Mucosa of descending colon (tissue), 3 donors: ENCODE data around the gene GUCA1A. TPM values are rescaled to one million over a fixed set of nuclear protein-coding genes. Genes with fewer than 3 reads are reported as not detected.

ENCODE experiments used
- ATAC-seq: fragments of 200-7000 bp; cut with Tn5 transposase; one replicate; pipeline ENCODE4 v1.9.1; 2020; ENCODE audit warnings: mild to moderate bottlenecking, moderate library complexity
- DNase-seq, 3 donors: peaks; one replicate each; pipeline ENCODE4 v3.0.0-alpha.2; 2020
- H3K36me3 ChIP-seq: fragments of 200-600 bp; one replicate; pipeline ENCODE4 v1.8.0; 2021; ENCODE audit warnings: low read depth, mild to moderate bottlenecking
- H3K4me1 ChIP-seq: fragments of 200-600 bp; one replicate; pipeline ENCODE4 v1.8.0; 2021; ENCODE audit warnings: low read depth, mild to moderate bottlenecking
- H3K4me3 ChIP-seq: fragments of 200-600 bp; one replicate; pipeline ENCODE4 v1.8.0; 2021; ENCODE audit warnings: mild to moderate bottlenecking
- H3K9me3 ChIP-seq: fragments of 200-600 bp; one replicate; pipeline ENCODE4 v1.8.0; 2021; ENCODE audit warnings: mild to moderate bottlenecking
- intact Hi-C, 2 donors: fragments of 100-400 bp; cut with DNase I in 1 of 2; cut with micrococcal nuclease in 1 of 2; formaldehyde crosslinking; loops; one replicate each; pipeline versions ENCODE4 v1.11.0 to v1.11.1; 2022; cut with DNase I, micrococcal nuclease
- total RNA-seq, 3 donors: library from RNA; stranded (reverse); fragmentation: NEBNext Ultra II Directional in 2 of 3; extraction: Animal tissue kit (Norgen Biotek cat#: 25700) in 2 of 3; gene quantifications; one replicate each; pipeline versions ENCODE4 v1.2.1 to v1.2.4, GENCODE V29; 2021 to 2023
- TF ChIP-seq, protein P1 (sequence below): fragments of 200-600 bp; IDR thresholded peaks from one replicate; pipeline ENCODE4 v1.8.0; 2022; ENCODE audit warnings: antibody characterized with exemption, mild to moderate bottlenecking
- donor health status: DM: no; HTN: no; CAD: no; lungs with moderate emphysema.
- donor health status: DM: no; HTN: no; CAD: no.
- donor health status: DM: no; HTN: yes; CAD: no.

The GUCA1A gene
- total RNA-seq, 3 donors from 2014 or later, result not detected

DNA sequence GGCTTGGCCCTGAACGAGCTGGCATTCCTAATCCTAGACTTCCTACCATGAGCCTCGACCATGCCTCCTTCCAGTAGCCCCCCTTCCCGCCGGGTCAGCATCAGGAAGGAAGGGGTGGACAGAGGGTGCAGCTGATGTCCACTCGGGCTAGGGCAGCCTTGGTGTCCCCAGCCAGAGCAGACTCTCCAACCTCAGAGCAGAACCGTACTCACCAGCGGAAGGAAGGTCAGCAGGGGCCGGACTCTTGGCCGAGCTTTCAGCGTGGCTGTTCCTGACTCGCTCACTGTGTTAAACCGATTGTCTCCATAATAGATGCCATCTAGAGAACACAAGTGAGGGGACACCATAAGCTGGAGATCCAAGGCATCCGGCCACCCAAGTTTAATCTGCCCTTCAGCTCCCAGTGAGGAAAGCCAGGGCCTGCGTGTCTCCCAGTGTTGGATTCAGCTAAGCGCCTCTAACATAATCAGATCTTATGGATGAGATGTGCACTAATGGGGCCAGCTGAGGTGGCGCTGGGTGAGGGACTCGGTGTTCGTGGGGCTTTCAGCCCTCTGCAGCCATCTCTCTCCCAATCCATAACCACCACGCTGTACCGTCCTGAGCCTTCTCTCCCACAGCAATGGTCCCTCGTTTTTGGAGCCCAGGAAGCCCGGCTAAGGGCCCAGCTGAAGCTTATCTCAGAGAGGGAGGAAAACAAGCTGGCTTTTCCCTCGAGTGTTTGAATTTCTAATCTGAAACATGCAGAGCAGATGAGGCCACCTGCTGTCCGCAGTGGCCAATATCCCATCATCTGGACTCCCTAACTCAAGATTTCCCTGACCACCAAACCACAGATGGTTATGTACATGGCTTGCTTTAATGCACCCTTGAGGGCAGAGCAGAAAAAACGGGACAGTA, 44.5 kb upstream of the GUCA1A start:
- H3K36me3 ChIP-seq, result no peaks in the 10 kb centered on the region
- TF ChIP-seq, protein P1, sequence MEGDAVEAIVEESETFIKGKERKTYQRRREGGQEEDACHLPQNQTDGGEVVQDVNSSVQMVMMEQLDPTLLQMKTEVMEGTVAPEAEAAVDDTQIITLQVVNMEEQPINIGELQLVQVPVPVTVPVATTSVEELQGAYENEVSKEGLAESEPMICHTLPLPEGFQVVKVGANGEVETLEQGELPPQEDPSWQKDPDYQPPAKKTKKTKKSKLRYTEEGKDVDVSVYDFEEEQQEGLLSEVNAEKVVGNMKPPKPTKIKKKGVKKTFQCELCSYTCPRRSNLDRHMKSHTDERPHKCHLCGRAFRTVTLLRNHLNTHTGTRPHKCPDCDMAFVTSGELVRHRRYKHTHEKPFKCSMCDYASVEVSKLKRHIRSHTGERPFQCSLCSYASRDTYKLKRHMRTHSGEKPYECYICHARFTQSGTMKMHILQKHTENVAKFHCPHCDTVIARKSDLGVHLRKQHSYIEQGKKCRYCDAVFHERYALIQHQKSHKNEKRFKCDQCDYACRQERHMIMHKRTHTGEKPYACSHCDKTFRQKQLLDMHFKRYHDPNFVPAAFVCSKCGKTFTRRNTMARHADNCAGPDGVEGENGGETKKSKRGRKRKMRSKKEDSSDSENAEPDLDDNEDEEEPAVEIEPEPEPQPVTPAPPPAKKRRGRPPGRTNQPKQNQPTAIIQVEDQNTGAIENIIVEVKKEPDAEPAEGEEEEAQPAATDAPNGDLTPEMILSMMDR, result no peak
- H3K9me3 ChIP-seq, result no peaks in the 10 kb centered on the region
- intact Hi-C loops, result no loop called here
- H3K4me3 ChIP-seq, result no peak overlapping the region
- no peaks in the 10 kb centered on the region for H3K4me1 ChIP-seq
- no peak for ATAC-seq
- no peak for DNase-seq

DNA sequence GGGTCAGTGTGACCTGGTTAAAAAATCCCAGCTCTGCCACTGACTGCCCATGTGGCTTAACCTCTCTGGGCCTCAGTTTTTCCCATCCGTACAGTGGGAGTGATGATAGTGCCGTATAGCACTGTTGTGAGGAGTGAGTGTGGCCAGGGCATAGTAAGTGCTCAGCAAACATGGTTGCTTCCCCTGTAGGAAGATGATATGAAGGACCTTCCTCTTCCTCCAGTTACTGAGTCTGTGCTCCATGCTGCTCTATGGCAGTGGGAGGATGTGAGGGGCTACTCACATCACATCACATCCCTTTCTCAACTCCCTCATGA, 43.8 kb upstream of the GUCA1A start:
- intact Hi-C loops, result no loop called here
- Histone ChIP-seq H3K9me3 (no peaks in the 10 kb centered on the region), H3K4me1 (no peaks in the 10 kb centered on the region), H3K4me3 (no peak overlapping the region), H3K36me3 (no peaks in the 10 kb centered on the region)
- DNase-seq (no peak), ATAC-seq (no peak)
- TF ChIP-seq, protein P1, result no peak

DNA sequence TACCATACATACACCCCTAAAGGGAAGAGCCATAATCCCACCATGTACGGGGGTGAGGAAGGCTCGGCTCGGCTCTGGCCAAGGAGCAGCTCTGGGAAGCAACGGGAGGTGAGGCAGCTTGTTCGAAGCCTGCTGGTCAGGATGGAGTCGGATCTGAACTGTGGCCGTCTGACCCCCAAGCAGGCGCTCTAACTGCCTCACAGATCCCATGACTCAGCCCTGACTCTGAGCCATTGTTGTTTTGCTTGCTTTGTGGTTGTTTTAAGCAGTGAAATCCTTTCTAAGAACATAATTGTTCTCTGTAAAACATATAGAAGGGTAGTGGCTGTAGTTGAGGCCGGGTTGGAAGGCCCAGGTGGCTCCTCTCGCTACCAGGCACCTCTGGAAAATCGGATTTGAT, 41.6 kb upstream of the GUCA1A start:
- no peaks in the 10 kb centered on the region for H3K36me3 ChIP-seq
- ATAC-seq (no peak), DNase-seq (no peak)
- H3K9me3 ChIP-seq, result no peaks in the 10 kb centered on the region
- TF ChIP-seq, protein P1, result no peak
- no peak overlapping the region for H3K4me3 ChIP-seq
- H3K4me1 ChIP-seq, result peaks cover 5% of the 10 kb centered on the region
- intact Hi-C loops, result no loop called here

DNA sequence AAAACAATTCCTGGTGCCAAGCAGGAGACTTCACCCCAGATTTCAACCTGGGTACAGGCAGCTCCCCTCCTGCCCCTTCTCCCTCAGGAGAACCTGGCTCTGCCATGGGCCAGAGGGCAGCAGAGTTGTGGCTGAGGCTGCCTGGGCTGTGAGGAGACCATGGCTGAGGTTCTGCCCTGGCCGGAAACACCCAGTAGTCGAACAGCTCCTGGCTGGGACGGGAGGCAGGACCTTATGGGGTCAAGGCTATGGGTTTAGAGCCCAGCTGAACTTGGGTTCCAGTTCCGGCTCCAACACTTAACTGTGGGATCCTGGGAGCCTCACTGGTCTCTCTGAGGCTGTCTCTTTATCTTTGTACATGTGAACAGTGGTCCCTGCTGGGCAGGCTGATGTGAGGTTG, 39.2 kb upstream of the GUCA1A start:
- Histone ChIP-seq H3K4me1 (peaks cover 21% of the 10 kb centered on the region), H3K36me3 (no peaks in the 10 kb centered on the region), H3K9me3 (no peaks in the 10 kb centered on the region), H3K4me3 (no peak overlapping the region)
- ATAC-seq, result no peak
- no peak for DNase-seq
- TF ChIP-seq, protein P1, result no peak
- intact Hi-C loops, result no loop called here

DNA sequence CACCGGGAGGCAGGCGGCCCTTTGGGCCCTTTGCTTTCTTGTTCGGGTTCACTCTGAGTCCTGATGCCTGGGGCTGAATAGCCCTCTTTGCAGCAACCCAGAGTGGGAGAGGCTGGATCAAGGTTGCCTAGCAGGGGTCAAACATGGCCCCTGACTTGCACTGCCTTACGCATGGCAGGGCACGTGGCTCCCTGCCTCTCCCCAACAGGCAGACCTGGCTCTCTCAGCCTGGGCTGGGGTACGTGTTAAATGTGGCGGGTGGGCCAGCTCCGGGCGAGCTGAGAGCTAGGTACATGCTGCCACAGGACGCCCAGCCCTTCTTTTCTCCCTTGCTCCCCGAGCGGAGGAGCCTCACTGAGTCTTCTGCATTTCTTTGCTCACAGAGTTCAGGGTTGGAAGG, 38.0 kb upstream of the GUCA1A start:
- intact Hi-C loops, result no loop called here
- DNase-seq (no peak), ATAC-seq (no peak)
- Histone ChIP-seq H3K9me3 (no peaks in the 10 kb centered on the region), H3K4me3 (no peak overlapping the region), H3K4me1 (peaks cover 32% of the 10 kb centered on the region), H3K36me3 (no peaks in the 10 kb centered on the region)
- TF ChIP-seq, protein P1, result no peak
